ENCODE measurements around the gene FAM53B. TPM values are rescaled to one million over a fixed set of nuclear protein-coding genes. Genes with fewer than 3 reads are reported as not detected.

The FAM53B gene
- total RNA-seq, 4 donors from 2014 or later = 60.8 to 84.8 (median 78.8) TPM

GRCh38 chr10:124654686-124655085 lies 89.5 kb downstream of the FAM53B start:
- Histone ChIP-seq H3K4me3 (no peak overlapping the region), H3K27ac (peak overlapping the region; percentile 11 to 91 (median 58)), H3K4me1 (peaks cover 0 to 96% (median 67%) of the 10 kb centered on the region in 4 donors), H3K27me3 (no peaks in the 10 kb centered on the region), H3K36me3 (peaks cover 0 to 13% (median 0%) of the 10 kb centered on the region in 3 donors), H3K9me3 (no peaks in the 10 kb centered on the region)
- DNase-seq (ENCODE audit: low spot score in 2 of 2) = no peak
- WGBS, 2 donors = 62 to 66% methylated on average over 5 of the region's 7 CpGs
- TF ChIP-seq EP300 (IDR thresholded peaks at IDR 0.05) = no peak
- no peak for TF ChIP-seq POLR2A (IDR thresholded peaks at IDR 0.05)
- no peak for TF ChIP-seq CTCF (IDR thresholded peaks at IDR 0.05)

GRCh38 chr10:124653811-124654651 lies 90.1 kb downstream of the FAM53B start:
- peak overlapping the region; percentile 11 to 91 (median 60) for H3K27ac ChIP-seq
- H3K36me3 ChIP-seq = peaks cover 0 to 13% (median 0%) of the 10 kb centered on the region in 3 donors
- H3K4me1 ChIP-seq = peaks cover 0 to 96% (median 71%) of the 10 kb centered on the region in 4 donors
- no peak overlapping the region for H3K4me3 ChIP-seq
- H3K9me3 ChIP-seq = no peaks in the 10 kb centered on the region
- WGBS, 2 donors = 75 to 93% methylated on average over 12 to 16 of the region's 17 CpGs
- no peaks in the 10 kb centered on the region for H3K27me3 ChIP-seq
- TF ChIP-seq EP300 (IDR thresholded peaks at IDR 0.05) (peak in 1 of 2 donors; percentile 71), POLR2A (IDR thresholded peaks at IDR 0.05) (no peak), CTCF (IDR thresholded peaks at IDR 0.05) (no peak)
- no peak for DNase-seq (ENCODE audit: low spot score in 2 of 2)

- DNase-seq (ENCODE audit: low spot score in 2 of 2) = no peak
- Histone ChIP-seq H3K27me3 (no peaks in the 10 kb centered on the region), H3K27ac (peak overlapping the region in 3 of 4 donors; percentile 35 to 91 (median 84)), H3K36me3 (peaks cover 0 to 13% (median 0%) of the 10 kb centered on the region in 3 donors), H3K4me3 (no peak overlapping the region), H3K9me3 (no peaks in the 10 kb centered on the region), H3K4me1 (peaks cover 0 to 96% (median 71%) of the 10 kb centered on the region in 4 donors)
- WGBS, 2 donors = 73 to 80% methylated on average over 6 to 7 of the region's 7 CpGs
- TF ChIP-seq POLR2A (IDR thresholded peaks at IDR 0.05) (no peak), EP300 (IDR thresholded peaks at IDR 0.05) (no peak), CTCF (IDR thresholded peaks at IDR 0.05) (no peak)
Observed at GRCh38 chr10:124653311-124653710, 90.9 kb downstream of the FAM53B start.

- 69 to 71% methylated on average over 7 of the region's 8 CpGs for WGBS, 2 donors
- TF ChIP-seq POLR2A (IDR thresholded peaks at IDR 0.05) (no peak), CTCF (IDR thresholded peaks at IDR 0.05) (no peak), EP300 (IDR thresholded peaks at IDR 0.05) (no peak)
- Histone ChIP-seq H3K9me3 (no peaks in the 10 kb centered on the region), H3K4me1 (peaks cover 0 to 96% (median 72%) of the 10 kb centered on the region in 4 donors), H3K27ac (peak overlapping the region in 3 of 4 donors; percentile 35 to 91 (median 82)), H3K27me3 (no peaks in the 10 kb centered on the region), H3K4me3 (no peak overlapping the region), H3K36me3 (peaks cover 0 to 13% (median 0%) of the 10 kb centered on the region in 3 donors)
- DNase-seq (ENCODE audit: low spot score in 2 of 2) = no peak
Observed at GRCh38 chr10:124652701-124653100, 91.5 kb downstream of the FAM53B start.

- WGBS, 2 donors = 94% methylated on average over 5 of the region's 5 CpGs
- no peak for TF ChIP-seq EP300 (IDR thresholded peaks at IDR 0.05)
- TF ChIP-seq POLR2A (IDR thresholded peaks at IDR 0.05) = no peak
- no peak for TF ChIP-seq CTCF (IDR thresholded peaks at IDR 0.05)
- Histone ChIP-seq H3K27me3 (no peaks in the 10 kb centered on the region), H3K9me3 (no peaks in the 10 kb centered on the region), H3K36me3 (peaks cover 0 to 13% (median 0%) of the 10 kb centered on the region in 3 donors), H3K27ac (peak overlapping the region in 3 of 4 donors; percentile 35 to 91 (median 82)), H3K4me3 (no peak overlapping the region), H3K4me1 (peaks cover 0 to 96% (median 75%) of the 10 kb centered on the region in 4 donors)
- no peak for DNase-seq (ENCODE audit: low spot score in 2 of 2)
Observed at GRCh38 chr10:124652200-124652599, 92.0 kb downstream of the FAM53B start.

All from tibial nerve (tissue), 4 donors.